ENCODE data around the gene DGAT2.
"Not testable (repeated sequence)": the region's sequence is repeated elsewhere in the genome, so short reads cannot be mapped to it uniquely, and the experiment has no call there.

DNA sequence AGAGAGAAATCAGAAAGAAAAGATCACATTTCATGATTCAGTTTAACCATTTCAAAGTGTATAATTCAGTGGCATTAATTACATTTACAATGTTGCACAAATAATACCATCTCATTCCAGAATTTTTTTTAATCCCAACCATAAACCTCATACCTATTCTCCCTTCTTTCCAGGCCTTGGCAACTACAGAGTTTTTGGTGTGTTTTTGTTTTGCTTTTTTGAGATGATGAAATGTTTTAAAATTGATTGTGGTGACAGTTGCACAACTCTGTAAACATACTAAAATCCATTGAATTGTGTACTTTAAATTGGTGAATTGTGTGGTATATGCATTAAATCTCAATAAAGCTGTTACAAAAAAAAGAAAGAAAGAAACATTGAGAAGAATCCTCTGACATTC is 13.6 kb upstream of the DGAT2 start:
- TF ChIP-seq, protein P1, sequence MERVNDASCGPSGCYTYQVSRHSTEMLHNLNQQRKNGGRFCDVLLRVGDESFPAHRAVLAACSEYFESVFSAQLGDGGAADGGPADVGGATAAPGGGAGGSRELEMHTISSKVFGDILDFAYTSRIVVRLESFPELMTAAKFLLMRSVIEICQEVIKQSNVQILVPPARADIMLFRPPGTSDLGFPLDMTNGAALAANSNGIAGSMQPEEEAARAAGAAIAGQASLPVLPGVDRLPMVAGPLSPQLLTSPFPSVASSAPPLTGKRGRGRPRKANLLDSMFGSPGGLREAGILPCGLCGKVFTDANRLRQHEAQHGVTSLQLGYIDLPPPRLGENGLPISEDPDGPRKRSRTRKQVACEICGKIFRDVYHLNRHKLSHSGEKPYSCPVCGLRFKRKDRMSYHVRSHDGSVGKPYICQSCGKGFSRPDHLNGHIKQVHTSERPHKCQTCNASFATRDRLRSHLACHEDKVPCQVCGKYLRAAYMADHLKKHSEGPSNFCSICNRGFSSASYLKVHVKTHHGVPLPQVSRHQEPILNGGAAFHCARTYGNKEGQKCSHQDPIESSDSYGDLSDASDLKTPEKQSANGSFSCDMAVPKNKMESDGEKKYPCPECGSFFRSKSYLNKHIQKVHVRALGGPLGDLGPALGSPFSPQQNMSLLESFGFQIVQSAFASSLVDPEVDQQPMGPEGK (tag by site-specific recombination; IDR thresholded peaks at IDR 0.05), result not testable (repeated sequence)
- TF ChIP-seq, protein P2, sequence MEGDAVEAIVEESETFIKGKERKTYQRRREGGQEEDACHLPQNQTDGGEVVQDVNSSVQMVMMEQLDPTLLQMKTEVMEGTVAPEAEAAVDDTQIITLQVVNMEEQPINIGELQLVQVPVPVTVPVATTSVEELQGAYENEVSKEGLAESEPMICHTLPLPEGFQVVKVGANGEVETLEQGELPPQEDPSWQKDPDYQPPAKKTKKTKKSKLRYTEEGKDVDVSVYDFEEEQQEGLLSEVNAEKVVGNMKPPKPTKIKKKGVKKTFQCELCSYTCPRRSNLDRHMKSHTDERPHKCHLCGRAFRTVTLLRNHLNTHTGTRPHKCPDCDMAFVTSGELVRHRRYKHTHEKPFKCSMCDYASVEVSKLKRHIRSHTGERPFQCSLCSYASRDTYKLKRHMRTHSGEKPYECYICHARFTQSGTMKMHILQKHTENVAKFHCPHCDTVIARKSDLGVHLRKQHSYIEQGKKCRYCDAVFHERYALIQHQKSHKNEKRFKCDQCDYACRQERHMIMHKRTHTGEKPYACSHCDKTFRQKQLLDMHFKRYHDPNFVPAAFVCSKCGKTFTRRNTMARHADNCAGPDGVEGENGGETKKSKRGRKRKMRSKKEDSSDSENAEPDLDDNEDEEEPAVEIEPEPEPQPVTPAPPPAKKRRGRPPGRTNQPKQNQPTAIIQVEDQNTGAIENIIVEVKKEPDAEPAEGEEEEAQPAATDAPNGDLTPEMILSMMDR (tag by site-specific recombination; IDR thresholded peaks at IDR 0.05), result not testable (repeated sequence)
- TF ChIP-seq SALL2 (tag by site-specific recombination; IDR thresholded peaks at IDR 0.05; ENCODE audit: borderline replicate concordance); ZNF394 (tag by site-specific recombination; IDR thresholded peaks at IDR 0.05; ENCODE audit: borderline replicate concordance); TCF7L2 (IDR thresholded peaks at IDR 0.05; ENCODE audit: borderline replicate concordance, low read depth, low read length); ZNF585B (tag by site-specific recombination; IDR thresholded peaks at IDR 0.05); ZNF623 (tag by site-specific recombination; IDR thresholded peaks at IDR 0.05); ZXDB (tag by site-specific recombination; IDR thresholded peaks at IDR 0.05); ZNF48 (tag by site-specific recombination; IDR thresholded peaks at IDR 0.05); ZNF768 (tag by site-specific recombination; IDR thresholded peaks at IDR 0.05): not testable (repeated sequence)

Measured in HEK293 (cell line).